GM12878 (cell line): ENCODE results near the gene CBS. TPM values are rescaled to one million over a fixed set of nuclear protein-coding genes. Genes with fewer than 3 reads are reported as not detected.

Experiments used
- KAT2A ChIP-seq: conservative IDR thresholded peaks from 2 replicates; pipeline ENCODE4 v1.6.1; 2011; ENCODE audit warnings: low read depth, low read length; ENCODE audit not compliant: control insufficient read depth
- RELA ChIP-seq: fragments of 450-650 bp; IDR thresholded peaks from 2 replicates; pipeline ENCODE4 v1.8.0; 2014; ENCODE audit warnings: borderline replicate concordance; ENCODE audit not compliant: partially characterized antibody
- polyA plus RNA-seq, 11 experiments: library from polyadenylated mRNA; depleted of rRNA in 4 of 11; unstranded in 6 of 11; stranded (reverse) in 5 of 11; fragments of >200 nt; fragmentation: Nextera tagmentation in 4 of 11; fragmentation: Illumina TruSeq in 1 of 11; extraction: Ambion mirVana in 4 of 11; extraction: Trizol in 1 of 11; gene quantifications; 1 replicate in 1 of 11; 2 replicates in 10 of 11; pipeline versions ENCODE4 v1.2.1 to v1.2.3, GENCODE V29; 2011 to 2016; ENCODE audit warnings: inconsistent platforms in 2 of 11, missing spikeins in 2 of 11, low read depth in 1 of 11
- total RNA-seq, 4 experiments: library from RNA; depleted of rRNA in 3 of 4; stranded (reverse); fragments of >200 nt in 3 of 4; fragmentation: Illumina TruSeq in 1 of 4; extraction: Trizol in 1 of 4; gene quantifications; 2 replicates each; pipeline versions ENCODE4 v1.2.1 to v1.2.3, GENCODE V29; 2013 to 2021

Gene CBS
- total and polyA plus RNA-seq, 10 of the 15 experiments (the other 5 are each of a cell fraction or from before 2014, with no cell fraction given), result 0.10 to 4.4 (median 2.0) TPM

- TF ChIP-seq RELA (no peak), KAT2A (no peak)
These were observed 70.7 kb downstream of the CBS start (continued) for GRCh38 chr21:43004926-43005325.

Other genes with a start within 250 kb of the CBS start
- gene WDR4, start 196.3 kb downstream of the CBS start, total RNA-seq (2014; rRNA removed), result 13.8 and 17.5 TPM in 2 replicates
- 15.2 and 17.1 TPM in 2 replicates for gene WDR4, start 196.3 kb downstream of the CBS start, total RNA-seq (2014; rRNA removed; fragmentation: Illumina TruSeq; extraction: Trizol)
- gene WDR4, start 196.3 kb downstream of the CBS start, total RNA-seq (2021), result 39.4 and 41.3 TPM in 2 replicates
- gene WDR4, start 196.3 kb downstream of the CBS start, polyA plus RNA-seq (2011; rRNA removed), result 8.8 and 14.1 TPM in 2 replicates
- gene WDR4, start 196.3 kb downstream of the CBS start, polyA plus RNA-seq (2014; fragmentation: Illumina TruSeq; extraction: Trizol), result 10.3 and 19.8 TPM in 2 replicates
- gene WDR4, start 196.3 kb downstream of the CBS start, polyA plus RNA-seq (2014; fragmentation: Nextera tagmentation; extraction: Ambion mirVana), result 1 to 10 TPM; 2.1 to 9.1 TPM
- 45.3 and 51.8 TPM in 2 replicates for gene WDR4, start 196.3 kb downstream of the CBS start, polyA plus RNA-seq (2014; rRNA removed)
- 10 to 100 TPM; 37.7 to 40.1 TPM for gene WDR4, start 196.3 kb downstream of the CBS start, polyA plus RNA-seq (2016; fragmentation: Nextera tagmentation; extraction: Ambion mirVana)
- 31.6 and 31.9 TPM in 2 replicates for gene NDUFV3, start 182.5 kb downstream of the CBS start, total RNA-seq (2014; rRNA removed)
- 32.7 and 34.2 TPM in 2 replicates for gene NDUFV3, start 182.5 kb downstream of the CBS start, total RNA-seq (2014; rRNA removed; fragmentation: Illumina TruSeq; extraction: Trizol)
- gene NDUFV3, start 182.5 kb downstream of the CBS start, total RNA-seq (2021), result 27.7 and 28.4 TPM in 2 replicates
- 10.6 and 13.4 TPM in 2 replicates for gene NDUFV3, start 182.5 kb downstream of the CBS start, polyA plus RNA-seq (2011; rRNA removed)
- 24.8 and 33.3 TPM in 2 replicates for gene NDUFV3, start 182.5 kb downstream of the CBS start, polyA plus RNA-seq (2014; fragmentation: Illumina TruSeq; extraction: Trizol)
- gene NDUFV3, start 182.5 kb downstream of the CBS start, polyA plus RNA-seq (2014; fragmentation: Nextera tagmentation; extraction: Ambion mirVana), result 1 to 10 TPM; 7.0 to 9.1 TPM
- gene NDUFV3, start 182.5 kb downstream of the CBS start, polyA plus RNA-seq (2014; rRNA removed), result 27.6 and 31.3 TPM in 2 replicates
- 10 to 100 TPM; 42.2 to 44.7 TPM for gene NDUFV3, start 182.5 kb downstream of the CBS start, polyA plus RNA-seq (2016; fragmentation: Nextera tagmentation; extraction: Ambion mirVana)
- not detected in 2 replicates for gene ERVH48-1, start 150.2 kb downstream of the CBS start, total RNA-seq (2014; rRNA removed)
- gene ERVH48-1, start 150.2 kb downstream of the CBS start, total RNA-seq (2014; rRNA removed; fragmentation: Illumina TruSeq; extraction: Trizol), result not detected in 2 replicates
- gene ERVH48-1, start 150.2 kb downstream of the CBS start, total RNA-seq (2021), result not detected in 2 replicates
- not detected in 2 replicates for gene ERVH48-1, start 150.2 kb downstream of the CBS start, polyA plus RNA-seq (2011; rRNA removed)
- 0.03 TPM in 1 of 2 replicates, not detected in the other for gene ERVH48-1, start 150.2 kb downstream of the CBS start, polyA plus RNA-seq (2014; fragmentation: Illumina TruSeq; extraction: Trizol)
- gene ERVH48-1, start 150.2 kb downstream of the CBS start, polyA plus RNA-seq (2014; fragmentation: Nextera tagmentation; extraction: Ambion mirVana), result not detected
- not detected in 2 replicates for gene ERVH48-1, start 150.2 kb downstream of the CBS start, polyA plus RNA-seq (2014; rRNA removed)
- under 1 TPM; 0.13 to 0.30 TPM for gene ERVH48-1, start 150.2 kb downstream of the CBS start, polyA plus RNA-seq (2016; fragmentation: Nextera tagmentation; extraction: Ambion mirVana)
- gene PKNOX1, start 101.3 kb downstream of the CBS start, total RNA-seq (2014; rRNA removed), result 6.9 and 10.0 TPM in 2 replicates
- 7.3 and 7.7 TPM in 2 replicates for gene PKNOX1, start 101.3 kb downstream of the CBS start, total RNA-seq (2014; rRNA removed; fragmentation: Illumina TruSeq; extraction: Trizol)
- gene PKNOX1, start 101.3 kb downstream of the CBS start, total RNA-seq (2021), result 11.9 and 13.3 TPM in 2 replicates
- 21.4 and 23.7 TPM in 2 replicates for gene PKNOX1, start 101.3 kb downstream of the CBS start, polyA plus RNA-seq (2011; rRNA removed)
- gene PKNOX1, start 101.3 kb downstream of the CBS start, polyA plus RNA-seq (2014; fragmentation: Illumina TruSeq; extraction: Trizol), result 10.5 and 16.0 TPM in 2 replicates
- 10 to 100 TPM in 1 of 2 experiments, 1 to 10 TPM in 1; 9.5 to 11.3 TPM for gene PKNOX1, start 101.3 kb downstream of the CBS start, polyA plus RNA-seq (2014; fragmentation: Nextera tagmentation; extraction: Ambion mirVana)
- gene PKNOX1, start 101.3 kb downstream of the CBS start, polyA plus RNA-seq (2014; rRNA removed), result 14.4 and 14.8 TPM in 2 replicates
- gene PKNOX1, start 101.3 kb downstream of the CBS start, polyA plus RNA-seq (2016; fragmentation: Nextera tagmentation; extraction: Ambion mirVana), result 10 to 100 TPM; 20.8 to 22.9 TPM
- gene U2AF1, start 31.7 kb upstream of the CBS start, total RNA-seq (2014; rRNA removed), result 30.3 and 38.4 TPM in 2 replicates
- 21.1 and 21.5 TPM in 2 replicates for gene U2AF1, start 31.7 kb upstream of the CBS start, total RNA-seq (2014; rRNA removed; fragmentation: Illumina TruSeq; extraction: Trizol)
- 8.6 and 14.4 TPM in 2 replicates for gene U2AF1, start 31.7 kb upstream of the CBS start, total RNA-seq (2021)
- 31.4 and 34.1 TPM in 2 replicates for gene U2AF1, start 31.7 kb upstream of the CBS start, polyA plus RNA-seq (2011; rRNA removed)
- gene U2AF1, start 31.7 kb upstream of the CBS start, polyA plus RNA-seq (2014; fragmentation: Illumina TruSeq; extraction: Trizol), result 57.3 and 103 TPM in 2 replicates
- gene U2AF1, start 31.7 kb upstream of the CBS start, polyA plus RNA-seq (2014; fragmentation: Nextera tagmentation; extraction: Ambion mirVana), result 10 to 100 TPM; 48.4 to 71.7 TPM
- gene U2AF1, start 31.7 kb upstream of the CBS start, polyA plus RNA-seq (2014; rRNA removed), result 108 and 161 TPM in 2 replicates
- 100 to 1,000 TPM; 135 to 182 TPM for gene U2AF1, start 31.7 kb upstream of the CBS start, polyA plus RNA-seq (2016; fragmentation: Nextera tagmentation; extraction: Ambion mirVana)
- gene CRYAA, start 93.2 kb upstream of the CBS start, total RNA-seq (2014; rRNA removed), result not detected in 2 replicates
- gene CRYAA, start 93.2 kb upstream of the CBS start, total RNA-seq (2014; rRNA removed; fragmentation: Illumina TruSeq; extraction: Trizol), result not detected in 2 replicates
- not detected in 2 replicates for gene CRYAA, start 93.2 kb upstream of the CBS start, total RNA-seq (2021)
- not detected in 2 replicates for gene CRYAA, start 93.2 kb upstream of the CBS start, polyA plus RNA-seq (2011; rRNA removed)
- gene CRYAA, start 93.2 kb upstream of the CBS start, polyA plus RNA-seq (2014; fragmentation: Illumina TruSeq; extraction: Trizol), result not detected in 2 replicates
- gene CRYAA, start 93.2 kb upstream of the CBS start, polyA plus RNA-seq (2014; fragmentation: Nextera tagmentation; extraction: Ambion mirVana), result not detected
- gene CRYAA, start 93.2 kb upstream of the CBS start, polyA plus RNA-seq (2014; rRNA removed), result not detected in 2 replicates
- not detected for gene CRYAA, start 93.2 kb upstream of the CBS start, polyA plus RNA-seq (2016; fragmentation: Nextera tagmentation; extraction: Ambion mirVana)